Measurements from ENCODE around the gene DIP2C.

DNA sequence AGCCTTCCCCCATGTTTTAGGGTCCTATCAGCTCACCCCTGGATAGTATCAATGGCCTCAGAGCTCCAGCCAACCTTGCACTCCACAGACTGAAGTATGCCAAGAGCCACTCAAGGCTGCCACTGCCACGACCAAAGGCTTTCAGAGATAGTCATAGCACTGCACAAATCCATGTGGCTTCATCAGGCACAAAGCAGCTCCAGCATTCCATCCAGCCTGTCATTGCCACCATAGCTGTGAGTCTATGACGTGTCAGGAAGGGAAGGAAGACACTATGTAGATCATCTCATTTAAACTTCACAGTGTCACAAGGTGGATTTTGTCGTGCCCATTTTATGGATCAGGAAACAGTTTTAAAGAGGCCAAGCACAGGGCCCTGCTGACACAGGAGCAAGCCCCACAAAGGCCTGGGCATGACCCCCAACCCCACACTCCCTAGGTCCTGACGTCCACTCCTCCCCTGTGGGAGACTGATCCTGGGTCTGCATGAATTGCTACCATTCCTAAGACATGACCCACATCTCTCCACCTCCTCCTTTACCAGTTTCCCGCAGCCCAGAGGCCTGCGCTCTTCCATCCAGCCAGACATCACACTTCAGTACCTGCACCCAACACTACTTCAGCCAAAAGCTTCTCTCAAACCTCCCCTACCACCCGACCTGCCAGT, 119.4 kb downstream of the DIP2C start:
- TF ChIP-seq, protein P1, sequence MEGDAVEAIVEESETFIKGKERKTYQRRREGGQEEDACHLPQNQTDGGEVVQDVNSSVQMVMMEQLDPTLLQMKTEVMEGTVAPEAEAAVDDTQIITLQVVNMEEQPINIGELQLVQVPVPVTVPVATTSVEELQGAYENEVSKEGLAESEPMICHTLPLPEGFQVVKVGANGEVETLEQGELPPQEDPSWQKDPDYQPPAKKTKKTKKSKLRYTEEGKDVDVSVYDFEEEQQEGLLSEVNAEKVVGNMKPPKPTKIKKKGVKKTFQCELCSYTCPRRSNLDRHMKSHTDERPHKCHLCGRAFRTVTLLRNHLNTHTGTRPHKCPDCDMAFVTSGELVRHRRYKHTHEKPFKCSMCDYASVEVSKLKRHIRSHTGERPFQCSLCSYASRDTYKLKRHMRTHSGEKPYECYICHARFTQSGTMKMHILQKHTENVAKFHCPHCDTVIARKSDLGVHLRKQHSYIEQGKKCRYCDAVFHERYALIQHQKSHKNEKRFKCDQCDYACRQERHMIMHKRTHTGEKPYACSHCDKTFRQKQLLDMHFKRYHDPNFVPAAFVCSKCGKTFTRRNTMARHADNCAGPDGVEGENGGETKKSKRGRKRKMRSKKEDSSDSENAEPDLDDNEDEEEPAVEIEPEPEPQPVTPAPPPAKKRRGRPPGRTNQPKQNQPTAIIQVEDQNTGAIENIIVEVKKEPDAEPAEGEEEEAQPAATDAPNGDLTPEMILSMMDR (IDR thresholded peaks at IDR 0.05): no peak
- no peak for TF ChIP-seq EZH2 (IDR thresholded peaks at IDR 0.05; ENCODE audit: borderline replicate concordance, insufficient read depth, low read depth, low read length, poor library complexity, severe bottlenecking)
